Dendritic cell treated with granulocyte-macrophage colony-stimulating factor and Interleukin-4, amounts not matched to agents 40 ng/mL and 50 ng/mL, for 4 days (primary cell): Measurements from ENCODE around the gene PSMB3.

Experiments
- H3K27ac Mint-ChIP-seq: one replicate; pipeline ENCODE4 v1.8.0; 2022; ENCODE audit warnings: mild to moderate bottlenecking, mixed read lengths
- H3K27me3 Mint-ChIP-seq: one replicate; pipeline ENCODE4 v1.8.0; 2022; ENCODE audit warnings: mild to moderate bottlenecking, mixed read lengths
- H3K36me3 Mint-ChIP-seq: one replicate; pipeline ENCODE4 v1.8.0; 2022; ENCODE audit warnings: low read depth, mixed read lengths
- H3K4me1 Mint-ChIP-seq: one replicate; pipeline ENCODE4 v1.8.0; 2022; ENCODE audit warnings: low read depth, mixed read lengths
- H3K4me3 Mint-ChIP-seq: one replicate; pipeline ENCODE4 v1.8.0; 2022; ENCODE audit warnings: mild to moderate bottlenecking, moderate library complexity, mixed read lengths
- H3K9me3 Mint-ChIP-seq: one replicate; pipeline ENCODE4 v1.8.0; 2022; ENCODE audit warnings: mixed read lengths
- intact Hi-C: fragments of 100-400 bp; cut with micrococcal nuclease; formaldehyde crosslinking; loops from one replicate; pipeline ENCODE4 v1.15.0; 2022

The PSMB3 gene

DNA sequence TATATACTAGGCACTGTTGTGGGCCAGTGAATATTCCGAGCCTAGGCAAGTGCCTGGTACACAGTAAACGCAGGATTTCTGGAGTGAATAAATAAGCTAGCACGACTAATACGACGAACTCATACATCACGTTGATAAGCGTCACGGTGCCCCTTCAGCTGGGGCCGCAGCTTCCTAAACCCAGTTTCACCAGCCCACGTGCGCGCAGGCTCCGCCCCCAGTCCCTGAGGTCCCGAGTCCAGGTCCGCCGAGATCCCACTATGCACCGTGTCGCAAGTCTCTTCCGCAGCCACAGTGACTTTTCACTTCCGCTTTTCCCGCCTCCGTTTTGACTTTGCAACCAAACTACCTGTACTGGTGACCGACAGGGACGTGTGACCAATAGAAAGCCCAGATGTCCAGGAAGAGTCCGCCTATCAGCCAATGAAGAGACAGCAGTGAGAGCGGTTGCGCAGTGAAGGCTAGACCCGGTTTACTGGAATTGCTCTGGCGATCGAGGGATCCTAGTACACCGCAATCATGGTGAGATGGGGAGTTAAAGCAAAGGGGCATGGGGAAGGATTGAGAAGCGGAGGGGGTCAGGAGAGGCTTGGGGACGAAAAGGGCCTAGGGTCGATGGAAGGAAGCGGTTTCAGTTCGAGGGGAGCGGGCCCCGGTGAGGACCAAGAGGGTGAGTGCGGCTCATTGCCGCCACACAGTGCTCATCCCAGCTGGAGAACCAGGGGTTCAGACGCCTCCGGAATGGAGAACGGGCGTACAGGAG, at the start of gene PSMB3:
TSS of gene PSMB3 (plus strand) at position 434 of the 763 bp plus-strand sequence. CDS start at position 520, 86 bp downstream.
- peaks cover 37% of the 10 kb centered on the region for H3K27me3 Mint-ChIP-seq
- intact Hi-C loops, result loop anchor here (1.0 to 5.0 kb wide), 2 partner anchors 22 to 115 kb away; partner anchors contain the start of gene CISD3
- H3K27ac Mint-ChIP-seq, result peak within 1 kb of the TSS; percentile 95
- H3K4me3 Mint-ChIP-seq, result peak within 1 kb of the TSS; percentile 97
- no peaks in the 10 kb centered on the region for H3K9me3 Mint-ChIP-seq
- peaks cover 45% of the 10 kb centered on the region for H3K36me3 Mint-ChIP-seq
- H3K4me1 Mint-ChIP-seq, result peaks cover 55% of the 10 kb centered on the region

DNA sequence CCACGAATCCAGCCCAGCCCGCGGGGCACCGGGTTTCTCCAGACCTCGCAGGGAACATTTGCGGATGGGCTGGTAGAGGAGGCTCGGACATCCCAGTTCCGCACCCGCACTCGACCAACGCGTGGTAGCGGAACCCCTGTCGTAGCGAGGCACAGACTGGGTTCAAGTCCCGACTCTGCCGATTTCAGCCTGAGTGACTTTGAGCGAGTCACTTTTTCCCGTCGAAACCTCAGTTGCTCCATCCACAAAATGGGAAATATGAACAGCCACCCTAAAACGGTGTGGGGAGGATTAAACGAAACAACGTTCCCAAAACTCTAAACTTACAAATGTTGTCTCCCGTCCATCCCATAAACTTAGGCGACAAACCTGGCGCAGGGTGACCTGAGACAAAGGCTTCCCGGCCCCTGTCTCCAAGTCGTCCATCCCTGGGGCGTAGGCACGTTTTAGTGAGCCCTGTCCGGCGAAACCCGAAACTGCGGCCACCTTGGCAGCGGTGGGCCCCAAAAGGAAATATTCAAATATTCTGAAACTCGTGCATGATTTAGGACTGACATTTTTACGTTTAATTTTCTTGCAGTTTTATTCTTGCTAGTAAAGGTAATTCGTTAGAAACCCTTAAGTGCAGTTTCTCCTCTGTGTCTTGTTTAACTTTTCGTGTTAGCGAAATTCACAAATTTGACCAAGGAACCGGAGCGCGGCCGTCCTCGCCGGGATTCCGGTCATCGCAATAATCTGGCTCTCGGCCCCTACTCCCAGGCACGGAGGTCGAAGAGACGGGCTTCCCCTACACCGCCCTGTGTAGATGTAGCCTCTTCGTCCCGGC, 49.4 kb upstream of the PSMB3 start:
- peak overlapping the region; percentile 100 for H3K27ac Mint-ChIP-seq
- peaks cover 51% of the 10 kb centered on the region for H3K4me1 Mint-ChIP-seq
- peaks cover 63% of the 10 kb centered on the region for H3K36me3 Mint-ChIP-seq
- H3K9me3 Mint-ChIP-seq, result no peaks in the 10 kb centered on the region
- intact Hi-C loops, result loop anchor here (1.0 kb wide), 2 partner anchors 27 to 28 kb away; partner anchors contain the start of gene CISD3
- peak overlapping the region; percentile 97 for H3K4me3 Mint-ChIP-seq
- no peaks in the 10 kb centered on the region for H3K27me3 Mint-ChIP-seq

DNA sequence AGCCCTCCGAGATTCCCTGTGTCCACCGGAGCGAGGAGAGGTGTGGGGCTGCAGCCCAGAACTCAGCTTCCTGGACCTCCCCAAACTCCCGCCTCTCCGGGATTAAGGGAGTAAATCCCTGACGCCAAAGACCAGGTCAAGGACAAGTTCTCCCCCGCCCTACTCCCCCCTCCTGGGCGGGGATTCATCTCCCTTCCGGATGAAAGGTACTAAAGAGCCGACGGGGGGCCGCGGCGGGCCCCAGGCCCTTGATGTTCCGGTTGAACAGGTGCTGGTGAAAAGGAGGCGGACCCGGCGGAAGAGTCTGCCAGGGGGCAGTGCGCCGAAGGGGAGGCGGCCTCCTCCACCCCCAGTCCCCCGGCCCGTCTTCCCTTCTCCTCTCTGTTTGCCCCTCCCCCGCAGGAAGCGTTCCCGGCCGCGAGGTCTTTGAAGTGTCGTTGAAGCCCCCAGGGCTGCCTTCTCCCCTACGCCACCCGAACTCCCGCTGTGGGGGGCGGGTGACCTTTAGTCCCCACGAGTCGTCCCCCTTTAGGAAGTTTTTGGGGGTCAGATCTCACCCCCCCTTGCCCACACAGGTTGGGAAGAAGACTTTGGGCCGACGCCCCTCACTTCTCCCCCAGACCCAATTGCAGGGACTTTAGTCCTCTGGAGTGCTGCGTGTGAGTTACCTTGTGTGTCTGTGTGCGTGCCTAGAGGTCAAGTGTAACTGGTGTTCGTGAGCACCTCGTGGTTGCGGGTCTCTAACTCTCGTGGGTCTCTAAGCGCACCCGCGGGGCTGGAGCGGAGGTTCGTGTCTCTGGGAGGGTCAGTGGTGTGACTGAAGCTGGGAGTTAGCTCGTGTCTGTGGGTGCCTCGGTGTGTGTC, 48.6 kb upstream of the PSMB3 start:
- intact Hi-C loops, result loop anchor here (1.0 kb wide), 2 partner anchors 26 to 29 kb away; partner anchors contain the start of gene CISD3
- Mint-ChIP-seq H3K4me3 (peak overlapping the region; percentile 97), H3K27me3 (no peaks in the 10 kb centered on the region), H3K9me3 (no peaks in the 10 kb centered on the region), H3K27ac (peak overlapping the region; percentile 100), H3K36me3 (peaks cover 72% of the 10 kb centered on the region), H3K4me1 (peaks cover 54% of the 10 kb centered on the region)

DNA sequence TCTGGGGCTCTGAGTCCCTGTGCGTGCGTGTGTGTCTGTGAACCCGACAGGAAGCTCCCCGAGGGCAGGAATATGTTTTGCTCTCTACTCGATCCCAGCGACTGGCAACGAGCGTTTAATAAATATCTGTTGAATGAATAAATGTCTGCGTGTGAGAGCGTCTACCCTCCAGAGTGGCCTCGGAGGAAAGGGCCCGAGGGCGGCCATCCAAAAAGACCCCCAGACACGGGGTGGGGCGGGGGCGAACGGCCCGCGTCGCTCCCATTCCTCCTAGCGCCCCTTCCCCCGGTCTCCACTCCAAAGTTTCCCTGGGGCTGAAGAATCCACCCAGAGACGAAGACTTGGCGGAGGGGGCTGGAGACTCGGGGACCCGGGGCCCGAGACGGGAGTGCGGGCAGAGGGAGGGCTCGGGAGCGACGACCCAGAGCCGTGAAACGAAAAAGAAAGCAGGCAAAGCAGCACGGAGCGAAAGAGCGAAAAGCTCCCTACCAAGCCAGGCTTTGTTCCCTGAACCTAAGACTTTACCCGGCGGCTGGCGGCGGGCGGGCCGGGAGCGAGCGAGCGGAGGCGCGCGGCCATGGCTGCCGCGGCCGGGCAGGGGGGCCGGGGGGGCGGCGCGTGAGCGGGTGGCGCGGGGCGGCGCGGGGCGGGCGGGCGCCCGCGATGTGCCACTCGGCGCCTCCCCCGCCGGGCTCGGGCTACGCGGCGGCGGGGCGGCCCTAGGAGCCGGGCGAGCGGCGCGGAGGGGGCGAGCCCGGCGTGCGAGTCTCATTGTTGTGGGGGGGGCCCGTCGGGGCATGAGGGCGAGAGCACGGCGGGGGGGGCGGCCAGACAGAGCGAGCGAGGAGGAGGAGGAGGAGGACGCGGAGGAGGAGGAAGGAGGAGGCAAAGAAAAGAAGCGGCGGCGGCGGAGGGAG, 47.7 kb upstream of the PSMB3 start, which contains the start of gene MLLT6:
TSS of gene MLLT6 (plus strand) at position 668 of the 917 bp plus-strand sequence. CDS start 360 bp downstream, outside the sequence.
- no peaks in the 10 kb centered on the region for H3K9me3 Mint-ChIP-seq
- H3K27me3 Mint-ChIP-seq, result no peaks in the 10 kb centered on the region
- intact Hi-C loops, result no loop called here
- peaks cover 80% of the 10 kb centered on the region for H3K36me3 Mint-ChIP-seq
- H3K4me1 Mint-ChIP-seq, result peaks cover 55% of the 10 kb centered on the region
- peak within 1 kb of the TSS; percentile 97 for H3K4me3 Mint-ChIP-seq
- peak within 1 kb of the TSS; percentile 100 for H3K27ac Mint-ChIP-seq

DNA sequence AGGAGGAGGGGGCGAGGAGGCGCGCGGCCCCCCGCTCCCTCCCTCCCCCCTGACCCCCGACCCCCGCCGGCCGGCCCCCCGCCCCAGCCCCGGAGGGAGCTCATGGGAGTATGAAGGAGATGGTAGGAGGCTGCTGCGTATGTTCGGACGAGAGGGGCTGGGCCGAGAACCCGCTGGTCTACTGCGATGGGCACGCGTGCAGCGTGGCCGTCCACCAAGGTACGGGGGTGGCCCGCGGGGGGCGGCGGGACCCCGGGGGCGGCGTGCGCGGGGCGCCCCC, 47.1 kb upstream of the PSMB3 start:
- Mint-ChIP-seq H3K9me3 (no peaks in the 10 kb centered on the region), H3K4me1 (peaks cover 55% of the 10 kb centered on the region), H3K36me3 (peaks cover 86% of the 10 kb centered on the region), H3K4me3 (peak overlapping the region; percentile 96), H3K27me3 (no peaks in the 10 kb centered on the region), H3K27ac (peak overlapping the region; percentile 100)
- intact Hi-C loops, result no loop called here

DNA sequence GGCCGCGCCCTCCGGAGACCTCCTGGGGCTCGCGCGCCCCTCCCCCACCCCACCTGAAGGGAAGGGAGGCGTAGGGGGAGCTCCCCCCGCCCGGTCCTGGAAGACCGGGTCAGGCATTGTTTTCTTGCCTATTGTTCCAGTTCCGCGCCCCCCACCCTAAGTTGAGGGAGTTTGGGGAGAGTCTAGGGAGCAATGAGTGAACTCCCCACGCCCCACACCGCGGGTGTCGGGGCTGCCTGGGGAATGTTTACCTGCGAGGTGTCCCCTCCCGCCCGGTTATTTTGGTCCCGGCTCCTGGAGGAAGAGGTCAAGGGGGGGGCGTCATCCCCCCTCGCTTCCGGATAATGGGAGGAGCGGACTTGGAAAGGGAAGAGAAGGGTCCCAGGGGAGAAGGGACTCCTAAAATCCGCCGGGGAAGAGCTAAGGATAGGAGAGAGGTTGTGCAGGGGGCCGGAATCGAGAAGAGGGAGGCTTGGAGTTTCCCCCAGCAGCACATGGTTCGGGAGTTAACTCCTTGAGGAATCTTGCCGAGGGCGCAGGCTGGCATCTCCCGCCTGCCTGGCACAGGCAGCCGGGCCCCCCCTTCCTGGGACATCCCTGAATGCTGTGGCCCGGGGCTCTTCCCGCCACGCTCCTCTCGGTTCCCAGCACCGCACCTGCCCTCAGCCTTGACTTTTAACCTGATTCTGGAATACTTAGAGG, 46.6 kb upstream of the PSMB3 start:
- Mint-ChIP-seq H3K27me3 (no peaks in the 10 kb centered on the region), H3K9me3 (no peaks in the 10 kb centered on the region), H3K4me3 (peak overlapping the region; percentile 96), H3K4me1 (peaks cover 57% of the 10 kb centered on the region), H3K36me3 (peaks cover 91% of the 10 kb centered on the region), H3K27ac (peak overlapping the region; percentile 100)
- intact Hi-C loops, result no loop called here

DNA sequence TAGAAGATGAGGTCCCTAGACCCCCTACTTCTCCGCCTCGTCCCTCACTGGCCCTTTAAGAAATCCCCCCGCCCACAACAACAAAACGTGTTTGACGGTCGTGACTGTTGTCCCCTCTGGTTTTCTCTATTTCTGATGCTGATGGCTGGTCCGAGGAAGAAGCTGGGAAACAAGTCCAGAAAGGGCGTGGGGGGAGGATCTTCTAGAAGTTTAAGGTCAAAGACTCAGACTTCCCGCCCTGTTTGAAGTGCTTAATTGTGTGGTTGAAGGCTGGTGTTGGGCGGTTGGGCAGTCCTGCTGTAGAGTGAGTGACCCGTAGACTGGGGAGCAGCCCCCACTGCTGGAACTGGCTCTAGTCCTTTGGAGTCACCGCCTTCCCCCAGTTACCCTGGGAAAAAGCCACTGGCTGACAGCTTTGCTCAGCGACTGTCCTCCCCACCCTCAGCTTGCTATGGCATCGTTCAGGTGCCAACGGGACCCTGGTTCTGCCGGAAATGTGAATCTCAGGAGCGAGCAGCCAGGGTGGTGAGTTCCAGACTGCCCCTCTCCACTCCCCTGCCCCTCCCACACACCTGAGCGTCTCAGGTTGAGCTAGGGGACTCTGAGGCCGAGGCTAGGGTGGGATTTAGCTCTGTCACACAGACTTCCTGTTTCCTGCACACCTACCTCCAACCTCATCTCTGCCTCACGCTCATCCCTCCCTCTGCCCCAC, 45.9 kb upstream of the PSMB3 start:
- H3K4me1 Mint-ChIP-seq, result peaks cover 57% of the 10 kb centered on the region
- H3K27ac Mint-ChIP-seq, result peak overlapping the region; percentile 100
- peaks cover 93% of the 10 kb centered on the region for H3K36me3 Mint-ChIP-seq
- no peaks in the 10 kb centered on the region for H3K9me3 Mint-ChIP-seq
- intact Hi-C loops, result no loop called here
- peak overlapping the region; percentile 96 for H3K4me3 Mint-ChIP-seq
- no peaks in the 10 kb centered on the region for H3K27me3 Mint-ChIP-seq

DNA sequence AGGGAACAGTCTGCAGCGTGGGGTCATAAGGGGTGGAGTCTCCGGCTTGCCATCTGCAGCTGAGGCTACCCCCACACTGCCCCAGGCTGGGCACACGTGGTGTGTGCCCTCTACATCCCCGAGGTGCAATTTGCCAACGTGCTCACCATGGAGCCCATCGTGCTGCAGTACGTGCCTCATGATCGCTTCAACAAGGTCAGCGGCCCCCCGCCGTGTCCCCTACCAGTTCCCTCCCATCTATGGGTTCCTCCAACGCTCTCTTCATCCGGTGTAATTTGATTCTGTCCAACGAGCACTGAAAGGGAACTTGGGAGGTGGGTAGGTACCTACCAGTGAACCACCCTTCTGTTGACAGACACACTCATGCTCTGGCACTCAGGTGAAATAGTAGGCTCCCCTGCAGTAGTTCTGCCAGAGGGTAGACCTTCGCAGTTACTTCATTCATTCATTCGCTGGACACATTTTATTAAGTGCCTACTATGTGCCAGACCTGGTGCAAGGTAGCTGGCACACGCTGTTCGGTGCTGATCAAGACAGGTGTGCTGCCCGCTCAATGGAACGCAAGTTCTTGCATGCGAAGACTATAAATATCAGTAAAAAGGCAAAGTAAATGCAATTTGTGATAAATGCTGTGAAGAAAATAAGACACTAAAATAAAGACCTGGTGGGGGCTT, 44.7 kb upstream of the PSMB3 start:
- Mint-ChIP-seq H3K27ac (no peak overlapping the region), H3K4me3 (no peak overlapping the region), H3K9me3 (no peaks in the 10 kb centered on the region), H3K4me1 (peaks cover 66% of the 10 kb centered on the region), H3K27me3 (no peaks in the 10 kb centered on the region), H3K36me3 (peaks cover 95% of the 10 kb centered on the region)
- intact Hi-C loops, result no loop called here

DNA sequence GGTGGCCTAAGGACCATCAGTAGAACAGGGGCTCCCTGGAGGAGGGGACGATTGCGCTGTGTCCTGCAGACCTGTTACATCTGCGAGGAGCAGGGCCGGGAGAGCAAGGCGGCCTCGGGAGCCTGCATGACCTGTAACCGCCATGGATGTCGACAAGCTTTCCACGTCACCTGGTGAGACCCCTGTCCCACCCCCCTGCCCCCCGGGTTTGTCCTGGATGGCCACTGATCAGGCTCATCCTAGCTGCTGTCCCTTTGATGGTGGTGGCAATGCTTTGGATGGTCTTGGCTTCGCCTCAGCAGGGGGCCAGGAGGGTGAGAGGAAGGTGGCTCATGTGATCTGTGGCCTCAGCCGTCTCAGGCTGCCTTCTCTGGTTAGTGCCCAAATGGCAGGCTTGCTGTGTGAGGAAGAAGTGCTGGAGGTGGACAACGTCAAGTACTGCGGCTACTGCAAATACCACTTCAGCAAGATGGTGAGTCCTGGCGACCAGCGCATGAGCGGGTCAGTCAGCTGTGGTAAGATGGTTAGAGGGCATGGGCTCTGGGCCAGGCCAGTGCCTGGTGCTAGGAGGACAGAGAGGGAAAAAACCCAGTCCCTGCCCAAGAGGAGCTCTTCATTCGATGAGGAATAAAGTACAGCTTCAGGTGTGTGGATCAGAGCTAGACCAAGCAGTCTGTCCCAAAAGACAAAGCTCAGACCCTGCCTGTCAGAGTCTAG, 43.3 kb upstream of the PSMB3 start:
- Mint-ChIP-seq H3K36me3 (peaks cover 95% of the 10 kb centered on the region), H3K9me3 (no peaks in the 10 kb centered on the region), H3K4me3 (no peak overlapping the region), H3K27ac (no peak overlapping the region), H3K27me3 (no peaks in the 10 kb centered on the region), H3K4me1 (peaks cover 75% of the 10 kb centered on the region)
- intact Hi-C loops, result no loop called here

DNA sequence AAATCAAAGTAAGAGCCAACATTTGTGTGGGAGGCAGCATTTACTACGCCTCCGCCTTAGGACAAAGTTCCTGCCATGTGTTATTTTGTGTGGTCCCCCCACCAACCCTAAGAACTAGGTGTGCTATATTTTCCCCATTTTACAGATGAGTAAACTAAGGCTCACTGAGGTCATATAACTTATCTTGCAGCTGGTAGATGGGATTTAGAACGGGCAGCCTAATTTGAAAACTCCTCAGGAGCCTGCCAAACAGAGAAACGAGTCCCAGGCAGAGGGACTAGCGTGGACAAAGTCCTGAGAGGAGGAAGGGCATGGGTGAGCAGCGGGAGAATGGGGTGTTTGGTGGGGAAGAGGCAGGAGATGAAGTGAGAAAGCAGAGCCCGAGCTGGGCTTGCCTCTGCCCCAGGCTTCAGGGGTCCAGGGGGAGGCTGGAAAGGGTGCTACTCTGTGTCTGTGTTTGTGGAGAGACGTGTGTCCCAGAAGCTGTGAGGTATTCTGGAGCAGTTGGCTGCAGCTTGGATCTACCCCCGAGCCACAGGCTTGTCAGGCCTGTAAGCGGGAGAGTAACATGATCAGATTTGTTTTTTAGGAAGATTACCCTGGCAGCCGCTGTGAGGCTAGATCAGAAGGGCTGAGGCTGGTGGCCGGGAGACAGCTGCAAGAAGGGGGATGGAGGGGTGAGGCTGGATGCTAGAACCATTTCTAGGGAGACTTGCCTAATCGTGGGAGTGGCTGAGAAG, 42.5 kb upstream of the PSMB3 start:
- peak overlapping the region; percentile 14 for H3K27ac Mint-ChIP-seq

DNA sequence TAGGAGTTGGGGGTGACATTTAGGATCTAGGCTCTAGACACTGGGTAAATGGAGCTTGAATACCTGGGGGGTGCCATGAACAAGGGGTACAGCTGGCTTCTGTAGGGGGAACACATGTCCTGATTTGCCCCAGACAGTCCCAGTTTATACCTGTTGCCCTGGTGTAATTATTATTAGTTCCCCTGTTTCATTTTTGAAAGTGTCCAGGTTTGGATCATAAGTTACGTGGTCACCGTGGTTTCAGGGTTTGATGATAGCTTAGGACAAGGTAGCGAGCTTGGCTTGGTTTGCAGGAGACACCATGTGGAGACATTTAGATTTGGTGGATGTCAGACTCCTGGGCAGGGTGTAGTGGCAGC, 42.0 kb upstream of the PSMB3 start:
- H3K36me3 Mint-ChIP-seq, result peaks cover 100% of the 10 kb centered on the region
- peaks cover 86% of the 10 kb centered on the region for H3K4me1 Mint-ChIP-seq

More for the DNA sequence above, 42.5 kb upstream of the PSMB3 start:
- peaks cover 95% of the 10 kb centered on the region for H3K36me3 Mint-ChIP-seq
- no peaks in the 10 kb centered on the region for H3K27me3 Mint-ChIP-seq
- H3K9me3 Mint-ChIP-seq, result no peaks in the 10 kb centered on the region
- intact Hi-C loops, result no loop called here
- peaks cover 82% of the 10 kb centered on the region for H3K4me1 Mint-ChIP-seq
- no peak overlapping the region for H3K4me3 Mint-ChIP-seq

More for the DNA sequence above, 42.0 kb upstream of the PSMB3 start:
- Mint-ChIP-seq H3K9me3 (no peaks in the 10 kb centered on the region), H3K27me3 (no peaks in the 10 kb centered on the region), H3K4me3 (no peak overlapping the region), H3K27ac (peak overlapping the region; percentile 14)
- intact Hi-C loops, result no loop called here
